IMR-90 (cell line): ENCODE data around the gene ABHD1. TPM values are rescaled to one million over a fixed set of nuclear protein-coding genes. Genes with fewer than 3 reads are reported as not detected.

Source experiments
- ATAC-seq: fragments of 200-7000 bp; cut with Tn5 transposase; 2 replicates; pipeline ENCODE4 v1.9.1; 2020; ENCODE audit warnings: low read depth, mild to moderate bottlenecking, moderate library complexity
- BruUV-seq: library from RNA; stranded (reverse); fragments of 400-500 nt; replicated peaks from 2 replicates; lab custom pipeline; 2021; lab: Mats Ljungman, UMichigan
- CTCF ChIA-PET: fragments of 300-600 bp; formaldehyde crosslinking; extraction: SDS; loops from one replicate; lab custom pipeline; 2021; ENCODE audit warnings: antibody characterized with exemption; lab: Yijun Ruan, JAX
- POLR2A ChIA-PET: fragments of 300-600 bp; sonication (Branson Sonifier 250); formaldehyde crosslinking; loops from one replicate; lab custom pipeline; 2022; ENCODE audit warnings: antibody characterized with exemption; ENCODE audit not compliant: unreplicated experiment; lab: Charles Lee
- DNase-seq: peaks from one replicate; pipeline ENCODE4 v3.0.0; 2013
- H2AFZ ChIP-seq: replicated peaks from 2 replicates; pipeline ENCODE3; 2013; ENCODE audit warnings: low read length, mild to moderate bottlenecking; ENCODE audit not compliant: poor library complexity
- H2AK5ac ChIP-seq: 2 replicates; pipeline ENCODE4 v1.6.1; 2013; ENCODE audit warnings: low read depth, low read length, inconsistent platforms
- H2AK9ac ChIP-seq: replicated peaks from 2 replicates; pipeline ENCODE3; 2013; ENCODE audit warnings: mild to moderate bottlenecking, low read depth, low read length, moderate library complexity; ENCODE audit not compliant: poor library complexity
- H2BK120ac ChIP-seq: 2 replicates; pipeline ENCODE4 v1.6.1; 2013; ENCODE audit warnings: low read depth, low read length, inconsistent platforms
- H2BK15ac ChIP-seq: 3 replicates; pipeline ENCODE4 v1.6.1; 2013; ENCODE audit warnings: low read depth, low read length, inconsistent platforms
- H2BK20ac ChIP-seq: 2 replicates; pipeline ENCODE4 v1.6.1; 2013; ENCODE audit warnings: low read depth, mild to moderate bottlenecking, inconsistent platforms, low read length, moderate library complexity
- H2BK5ac ChIP-seq: 2 replicates; pipeline ENCODE4 v1.6.1; 2013; ENCODE audit warnings: mild to moderate bottlenecking, low read depth, low read length, inconsistent platforms; ENCODE audit not compliant: poor library complexity, severe bottlenecking
- H3K14ac ChIP-seq: replicated peaks from 2 replicates; pipeline ENCODE4 v1.6.1; 2013; ENCODE audit warnings: low read depth, low read length, inconsistent platforms
- H3K18ac ChIP-seq: 2 replicates; pipeline ENCODE4 v1.6.1; 2013; ENCODE audit warnings: low read depth, low read length, control low read depth
- H3K23ac ChIP-seq: 2 replicates; pipeline ENCODE4 v1.6.1; 2013; ENCODE audit warnings: low read depth, low read length, inconsistent platforms
- H3K27ac ChIP-seq: 2 replicates; pipeline ENCODE4 v1.5.1; 2013; ENCODE audit warnings: mild to moderate bottlenecking, control low read depth, low read length; ENCODE audit not compliant: insufficient read depth
- H3K27me3 ChIP-seq: 2 replicates; pipeline ENCODE4 v1.6.1; 2013; ENCODE audit warnings: low read length; ENCODE audit not compliant: control insufficient read depth, insufficient read depth
- H3K36me3 ChIP-seq: 2 replicates; pipeline ENCODE4 v1.6.1; 2013; ENCODE audit warnings: low read length, mixed read lengths; ENCODE audit not compliant: control insufficient read depth, insufficient read depth
- H3K4ac ChIP-seq: 2 replicates; pipeline ENCODE4 v1.6.1; 2013; ENCODE audit warnings: low read depth, low read length, inconsistent platforms
- H3K4me1 ChIP-seq: 2 replicates; pipeline ENCODE4 v1.6.1; 2013; ENCODE audit warnings: low read length, mixed read lengths; ENCODE audit not compliant: control insufficient read depth, insufficient read depth
- H3K4me2 ChIP-seq: 2 replicates; pipeline ENCODE4 v1.6.1; 2013; ENCODE audit warnings: low read depth, mild to moderate bottlenecking, control low read depth, low read length, moderate library complexity
- H3K4me3 ChIP-seq: 2 replicates; pipeline ENCODE4 v1.5.1; 2013; ENCODE audit warnings: low read depth, mild to moderate bottlenecking, control low read depth, low read length, moderate library complexity; ENCODE audit not compliant: insufficient read depth
- H3K56ac ChIP-seq: 2 replicates; pipeline ENCODE4 v1.6.1; 2013; ENCODE audit warnings: low read length, inconsistent platforms; ENCODE audit not compliant: insufficient read depth; ENCODE audit errors: extremely low read depth
- H3K79me1 ChIP-seq, 2 experiments: 2 replicates each; pipeline ENCODE4 v1.6.1; 2013; ENCODE audit warnings: low read length in 2 of 2, inconsistent platforms in 1 of 2, low read depth in 1 of 2
- H3K9ac ChIP-seq: 2 replicates; pipeline ENCODE4 v1.6.1; 2013; ENCODE audit warnings: low read depth, low read length, control low read depth
- H3K9me1 ChIP-seq: 2 replicates; pipeline ENCODE4 v1.6.1; 2013; ENCODE audit warnings: low read length, inconsistent platforms; ENCODE audit not compliant: insufficient read depth
- H3K9me3 ChIP-seq: 2 replicates; pipeline ENCODE4 v1.6.1; 2013; ENCODE audit warnings: low read length; ENCODE audit not compliant: control insufficient read depth, insufficient read depth
- H4K20me1 ChIP-seq: 2 replicates; pipeline ENCODE4 v1.6.1; 2013; ENCODE audit warnings: low read length, inconsistent platforms; ENCODE audit not compliant: insufficient read depth
- H4K5ac ChIP-seq: 2 replicates; pipeline ENCODE4 v1.6.1; 2013; ENCODE audit warnings: mild to moderate bottlenecking, low read depth, low read length, control low read depth
- H4K8ac ChIP-seq, 2 experiments: 2 replicates each; pipeline ENCODE4 v1.6.1; 2013; ENCODE audit warnings: low read depth in 2 of 2, low read length in 2 of 2, control low read depth in 1 of 2, inconsistent platforms in 1 of 2
- H4K91ac ChIP-seq: 2 replicates; pipeline ENCODE4 v1.6.1; 2013; ENCODE audit warnings: low read depth, low read length, inconsistent platforms; ENCODE audit not compliant: insufficient read depth
- CEBPB ChIP-seq: IDR thresholded peaks from 2 replicates; pipeline ENCODE4 v1.6.1; 2012; ENCODE audit warnings: low read depth, low read length, improper control_type of control experiment
- CHD1 ChIP-seq: IDR thresholded peaks from 2 replicates; pipeline ENCODE4 v1.6.1; 2012; ENCODE audit warnings: low read depth, low read length, improper control_type of control experiment
- CTCF ChIP-seq: conservative IDR thresholded peaks from 2 replicates; pipeline ENCODE4 v1.5.1; 2012; ENCODE audit warnings: mild to moderate bottlenecking, low read depth, low read length, improper control_type of control experiment
- ELK1 ChIP-seq: fragments of 150-350 bp; IDR thresholded peaks from 2 replicates; pipeline ENCODE4 v1.6.1; 2016; ENCODE audit warnings: low read depth, mild to moderate bottlenecking, low read length, moderate library complexity, borderline replicate concordance
- MAFK ChIP-seq: IDR thresholded peaks from 2 replicates; pipeline ENCODE4 v1.6.1; 2012; ENCODE audit warnings: low read depth, low read length, improper control_type of control experiment
- MAZ ChIP-seq: IDR thresholded peaks from 2 replicates; pipeline ENCODE4 v1.6.1; 2012; ENCODE audit warnings: low read depth, mild to moderate bottlenecking, low read length, improper control_type of control experiment, moderate library complexity, borderline replicate concordance
- MXI1 ChIP-seq: IDR thresholded peaks from 2 replicates; pipeline ENCODE4 v1.6.1; 2012; ENCODE audit warnings: low read depth, mild to moderate bottlenecking, low read length, moderate library complexity, borderline replicate concordance
- NFE2L2 ChIP-seq: fragments of 150-350 bp; IDR thresholded peaks from 2 replicates; pipeline ENCODE4 v1.6.1; 2016; ENCODE audit warnings: low read depth, mild to moderate bottlenecking, low read length
- RAD21 ChIP-seq: IDR thresholded peaks from 2 replicates; pipeline ENCODE4 v1.6.1; 2012; ENCODE audit warnings: low read length, improper control_type of control experiment
- RCOR1 ChIP-seq: IDR thresholded peaks from 2 replicates; pipeline ENCODE4 v1.6.1; 2012; ENCODE audit warnings: mild to moderate bottlenecking, low read length, improper control_type of control experiment; ENCODE audit not compliant: insufficient replicate concordance
- RFX5 ChIP-seq: IDR thresholded peaks from 2 replicates; pipeline ENCODE4 v1.8.0; 2012; ENCODE audit warnings: low read depth, mild to moderate bottlenecking, low read length, moderate library complexity
- USF2 ChIP-seq: fragments of 150-350 bp; IDR thresholded peaks from 2 replicates; pipeline ENCODE4 v1.6.1; 2017; ENCODE audit warnings: mild to moderate bottlenecking, antibody characterized with exemption, low read length, low read depth
- WGBS, 2 experiments: methylation state at CpG; one replicate each; pipeline versions ENCODE4 v1.1.5 to v1.1.7; 2013; ENCODE audit warnings: missing lambda C conversion rate in 2 of 2; ENCODE audit not compliant: insufficient read length in 1 of 2; ENCODE audit errors: extremely low coverage in 2 of 2; 5-methylcytosine and 5-hydroxymethylcytosine counted together
- dilution Hi-C: fragments of 300-500 bp; cut with HindIII; formaldehyde crosslinking; loops from one replicate; pipeline ENCODE4 v1.14.3; 2018; ENCODE audit warnings: low sequenced_read_pairs; ENCODE audit not compliant: unreplicated experiment
- in situ Hi-C: fragments of 300-500 bp; cut with MboI; formaldehyde crosslinking; loops from 3 replicates; pipeline ENCODE4 v1.14.3; 2019; ENCODE audit warnings: low sequenced_read_pairs, inconsistent platforms, mixed read lengths
- intact Hi-C: fragments of 100-400 bp; cut with micrococcal nuclease; formaldehyde crosslinking; loops from 2 replicates; pipeline ENCODE4 v1.10.0; 2022
- polyA plus RNA-seq, 3 experiments: library from polyadenylated mRNA; depleted of rRNA; stranded (reverse); fragments of >200 nt; gene quantifications; 2 replicates each; pipeline ENCODE4 v1.2.3, GENCODE V29; 2012; ENCODE audit warnings: low replicate concordance in 1 of 3
- total RNA-seq: library from RNA; depleted of rRNA; stranded (reverse); fragments of >200 nt; gene quantifications from 2 replicates; pipeline ENCODE4 v1.2.3, GENCODE V29; 2012

ABHD1 gene
- total and polyA plus RNA-seq, 2 of the 4 experiments (the other 2 are of a cell fraction) = 0.24 TPM; not detected in 1

GRCh38 chr2:27174638-27175037 is 51.0 kb downstream of the ABHD1 start:
- Histone ChIP-seq H3K4me3 (no peak overlapping the region), H2AK5ac (no peak overlapping the region), H3K4me2 (no peak overlapping the region), H2BK5ac (no peak overlapping the region), H3K23ac (no peak overlapping the region), H4K5ac (no peak overlapping the region), H4K8ac (no peak overlapping the region), H4K20me1 (no peaks in the 10 kb centered on the region), H3K9ac (no peak overlapping the region), H3K56ac (no peak overlapping the region), H3K9me3 (no peaks in the 10 kb centered on the region), H2BK15ac (no peak overlapping the region), H2AFZ (no peak overlapping the region), H3K36me3 (no peaks in the 10 kb centered on the region), H2AK9ac (peak overlapping the region; percentile 44), H3K4me1 (no peaks in the 10 kb centered on the region), H3K18ac (no peak overlapping the region), H4K91ac (no peak overlapping the region), H3K14ac (no peak overlapping the region), H3K27me3 (peaks cover 54% of the 10 kb centered on the region), H3K4ac (no peak overlapping the region), H3K9me1 (no peaks in the 10 kb centered on the region), H3K27ac (no peak overlapping the region), H3K79me1 (no peaks in the 10 kb centered on the region), H2BK20ac (no peak overlapping the region), H2BK120ac (no peak overlapping the region)
- ChIA-PET POLR2A (no interaction called here), CTCF (interaction anchor here (0.6 to 0.7 kb wide), 2 partner anchors 20 to 75 kb away, joined by 3 read pairs; no protein-coding TSS in a partner anchor)
- no peak for ATAC-seq
- no peak for DNase-seq
- 71% methylated on average over 4 of the region's 6 CpGs; no CpG with 5 or more reads in 1 of the 2 experiments for WGBS, 2 experiments
- no peak for TF ChIP-seq RFX5
- no peak for TF ChIP-seq MXI1
- no peak for TF ChIP-seq NFE2L2
- TF ChIP-seq ELK1 = no peak
- TF ChIP-seq MAZ = no peak
- no peak for TF ChIP-seq CTCF
- TF ChIP-seq CHD1 = no peak
- no peak for TF ChIP-seq RCOR1
- TF ChIP-seq RAD21 = no peak
- no peak for TF ChIP-seq CEBPB
- no peak for TF ChIP-seq USF2
- no peak for TF ChIP-seq MAFK
- in situ Hi-C loops (no loop called here), dilution Hi-C loops (no loop called here), intact Hi-C loops (no loop called here)
- no TSS peak for BruUV-seq
